Nephron progenitor cell (in vitro differentiated cells): ENCODE measurements around the gene PZP.
"Not testable (repeated sequence)": the region's sequence is repeated elsewhere in the genome, so short reads cannot be mapped to it uniquely, and the experiment has no call there.

Experiments used
- DNase-seq: peaks from one replicate; pipeline ENCODE4 v3.0.0; 2021
- H3K27ac Mint-ChIP-seq: 2 replicates; pipeline ENCODE4 v1.8.0; 2021; ENCODE audit warnings: mild to moderate bottlenecking, moderate library complexity, mixed read lengths
- H3K27me3 Mint-ChIP-seq: 2 replicates; pipeline ENCODE4 v1.8.0; 2021; ENCODE audit warnings: mild to moderate bottlenecking, low read depth, mixed read lengths; ENCODE audit not compliant: poor library complexity
- H3K36me3 Mint-ChIP-seq: 2 replicates; pipeline ENCODE4 v1.8.0; 2021; ENCODE audit warnings: low read depth, mixed read lengths
- H3K4me1 Mint-ChIP-seq: 2 replicates; pipeline ENCODE4 v1.8.0; 2021; ENCODE audit warnings: mixed read lengths
- H3K4me3 Mint-ChIP-seq: 2 replicates; pipeline ENCODE4 v1.8.0; 2021; ENCODE audit warnings: mild to moderate bottlenecking, moderate library complexity, mixed read lengths
- H3K9me3 Mint-ChIP-seq: 2 replicates; pipeline ENCODE4 v1.8.0; 2021; ENCODE audit warnings: mild to moderate bottlenecking, moderate library complexity, mixed read lengths
- CTCF ChIP-seq: fragments of 200-600 bp; sonication (generic); IDR thresholded peaks from 2 replicates; pipeline ENCODE4 v1.5.0; 2021; ENCODE audit warnings: antibody characterized with exemption

The PZP gene

DNA sequence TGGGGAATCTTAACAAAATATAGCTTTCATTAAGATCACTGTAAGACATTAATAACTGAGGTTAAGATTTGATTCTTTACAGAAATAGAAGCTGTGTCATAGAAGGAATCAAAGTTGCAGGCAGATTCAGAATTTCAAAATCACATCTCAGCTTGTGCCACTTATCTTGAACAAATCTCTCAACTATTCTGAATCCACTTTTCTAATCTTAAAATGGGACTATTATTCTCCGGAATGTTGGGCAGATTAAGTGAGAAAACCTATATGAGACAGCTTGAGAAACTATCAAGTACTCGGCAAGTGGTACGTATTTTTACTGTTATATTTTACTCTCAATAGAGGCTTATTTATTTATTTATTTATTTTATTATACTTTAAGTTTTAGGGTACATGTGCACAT, 28.4 kb downstream of the PZP start:
- H3K4me3 Mint-ChIP-seq = no peak overlapping the region
- H3K4me1 Mint-ChIP-seq = no peaks in the 10 kb centered on the region
- peaks cover 10% of the 10 kb centered on the region for H3K9me3 Mint-ChIP-seq
- no peaks in the 10 kb centered on the region for H3K36me3 Mint-ChIP-seq
- no peak overlapping the region for H3K27ac Mint-ChIP-seq
- DNase-seq = no peak
- no peak for TF ChIP-seq CTCF
- H3K27me3 Mint-ChIP-seq = no peaks in the 10 kb centered on the region

DNA sequence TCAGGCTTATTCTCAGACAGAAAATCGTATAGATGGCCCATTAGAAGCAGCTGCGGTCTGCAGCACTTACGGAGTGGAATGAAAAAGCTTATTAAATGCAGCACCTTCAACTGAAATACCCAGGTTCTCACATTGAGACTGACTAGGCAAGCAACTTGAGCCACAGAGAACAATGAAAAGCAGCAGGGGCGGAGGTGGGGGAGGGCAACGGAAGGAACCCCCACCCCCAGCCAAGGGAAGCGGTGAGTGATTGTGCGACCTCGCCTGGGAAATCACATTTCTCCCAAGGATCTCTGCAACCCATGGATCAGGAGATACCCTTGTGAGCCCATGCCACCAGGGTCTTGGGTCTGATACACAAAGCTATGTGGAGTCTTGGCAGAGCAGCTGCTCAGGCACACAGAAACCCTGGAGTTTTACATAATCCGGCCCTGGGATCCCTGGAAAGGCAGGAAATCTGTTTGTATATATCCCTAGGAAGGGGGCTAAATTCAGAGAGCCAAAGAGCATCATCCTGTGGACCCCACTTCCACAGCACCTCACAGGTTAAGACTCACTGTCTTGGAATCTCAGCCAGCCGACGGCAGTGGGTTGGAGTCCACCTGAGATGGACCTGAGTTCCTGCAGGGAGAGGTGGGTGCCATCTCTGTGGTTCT, 38.1 kb downstream of the PZP start:
- H3K27ac Mint-ChIP-seq = no peak overlapping the region
- H3K36me3 Mint-ChIP-seq = peaks cover 5% of the 10 kb centered on the region
- DNase-seq = no peak
- H3K4me1 Mint-ChIP-seq = no peaks in the 10 kb centered on the region
- peaks cover 3% of the 10 kb centered on the region for H3K27me3 Mint-ChIP-seq
- peaks cover 31% of the 10 kb centered on the region for H3K9me3 Mint-ChIP-seq
- TF ChIP-seq CTCF = no peak
- H3K4me3 Mint-ChIP-seq = no peak overlapping the region

DNA sequence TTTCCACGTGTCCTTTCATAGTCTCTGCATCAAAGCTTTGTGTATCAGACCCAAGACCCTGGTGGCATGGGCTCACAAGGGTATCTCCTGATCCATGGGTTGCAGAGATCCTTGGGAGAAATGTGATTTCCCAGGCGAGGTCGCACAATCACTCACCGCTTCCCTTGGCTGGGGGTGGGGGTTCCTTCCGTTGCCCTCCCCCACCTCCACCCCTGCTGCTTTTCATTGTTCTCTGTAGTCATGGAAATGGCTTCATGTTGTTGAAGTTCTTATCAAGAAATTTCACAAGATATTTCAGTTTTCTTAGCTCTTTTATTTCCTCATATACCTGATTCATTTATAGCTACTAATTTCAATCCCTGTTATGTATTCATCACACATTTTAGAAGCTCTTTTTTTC, 40.9 kb downstream of the PZP start:
- peaks cover 15% of the 10 kb centered on the region for H3K9me3 Mint-ChIP-seq
- H3K4me1 Mint-ChIP-seq, H3K4me3 Mint-ChIP-seq, H3K27me3 Mint-ChIP-seq, H3K36me3 Mint-ChIP-seq, DNase-seq, H3K27ac Mint-ChIP-seq: not testable (repeated sequence)

GRCh38 chr12:9163392-9163791, 44.8 kb downstream of the PZP start:
- Mint-ChIP-seq H3K9me3 (no peaks in the 10 kb centered on the region), H3K27me3 (no peaks in the 10 kb centered on the region), H3K4me1 (no peaks in the 10 kb centered on the region), H3K4me3 (no peak overlapping the region), H3K36me3 (peaks cover 4% of the 10 kb centered on the region), H3K27ac (no peak overlapping the region)
- no peak for TF ChIP-seq CTCF
- no peak for DNase-seq

DNA sequence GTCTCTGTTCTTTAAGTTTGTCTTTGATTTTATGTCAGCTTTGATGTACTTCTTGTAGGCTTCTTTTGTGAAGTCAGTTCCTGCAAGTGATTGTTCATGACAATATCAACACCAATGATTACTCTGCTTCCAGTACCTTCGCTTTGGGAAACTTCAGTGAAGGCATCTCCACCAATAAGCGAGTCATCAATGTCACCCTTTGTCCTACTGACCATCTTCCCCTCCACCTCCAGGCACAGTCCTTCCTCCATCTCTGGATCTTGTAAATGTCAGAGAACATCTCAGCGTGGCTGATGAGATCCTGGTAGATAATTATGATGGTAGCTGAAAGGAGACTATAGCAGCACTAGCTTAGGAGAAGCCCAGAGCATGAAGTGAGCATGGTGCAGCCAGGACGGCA, 52.1 kb downstream of the PZP start:
- Mint-ChIP-seq H3K9me3 (peaks cover 3% of the 10 kb centered on the region), H3K27me3 (no peaks in the 10 kb centered on the region), H3K4me3 (no peak overlapping the region), H3K4me1 (no peaks in the 10 kb centered on the region), H3K36me3 (no peaks in the 10 kb centered on the region), H3K27ac (no peak overlapping the region)
- no peak for TF ChIP-seq CTCF
- DNase-seq = no peak

DNA sequence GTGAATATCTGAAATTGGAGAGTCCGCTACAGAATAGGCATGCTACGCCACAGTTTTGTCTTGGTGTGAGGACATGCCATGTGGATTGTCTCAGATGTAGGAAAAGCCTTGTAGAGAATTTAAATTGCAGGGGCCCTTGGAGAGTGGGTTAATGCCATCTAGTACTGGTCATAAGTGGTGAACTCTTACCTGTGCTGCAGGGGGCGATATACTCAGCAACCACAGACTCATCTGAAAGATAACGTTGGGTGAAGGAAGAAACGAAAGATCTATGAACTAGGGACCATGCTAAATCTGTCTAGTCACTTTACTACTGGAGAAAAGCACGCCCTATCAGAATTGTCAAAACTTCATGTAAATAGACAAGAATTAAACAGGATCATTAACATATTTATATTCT, 58.8 kb downstream of the PZP start:
- peaks cover 22% of the 10 kb centered on the region for H3K9me3 Mint-ChIP-seq
- no peak overlapping the region for H3K27ac Mint-ChIP-seq
- no peak overlapping the region for H3K4me3 Mint-ChIP-seq
- H3K36me3 Mint-ChIP-seq = peaks cover 23% of the 10 kb centered on the region
- H3K27me3 Mint-ChIP-seq = peaks cover 2% of the 10 kb centered on the region
- no peak for DNase-seq
- TF ChIP-seq CTCF = no peak
- H3K4me1 Mint-ChIP-seq = no peaks in the 10 kb centered on the region
